Upper lobe of right lung (tissue), 1 donor: ENCODE measurements around the gene PTPRC. TPM values are rescaled to one million over a fixed set of nuclear protein-coding genes. Genes with fewer than 3 reads are reported as not detected.

Source experiments
- ATAC-seq: fragments of 200-7000 bp; cut with Tn5 transposase; one replicate; pipeline ENCODE4 v1.9.1; 2020; ENCODE audit warnings: mild to moderate bottlenecking, moderate library complexity
- DNase-seq: peaks from one replicate; pipeline ENCODE4 v3.0.0-alpha.2; 2020
- H3K27ac ChIP-seq: fragments of 200-600 bp; one replicate; pipeline ENCODE4 v1.8.0; 2022
- H3K27me3 ChIP-seq: fragments of 200-600 bp; one replicate; pipeline ENCODE4 v1.8.0; 2022; ENCODE audit warnings: mild to moderate bottlenecking
- H3K36me3 ChIP-seq: fragments of 200-600 bp; one replicate; pipeline ENCODE4 v1.8.0; 2022
- H3K4me1 ChIP-seq: fragments of 200-600 bp; one replicate; pipeline ENCODE4 v1.8.0; 2022
- H3K4me3 ChIP-seq: fragments of 200-600 bp; one replicate; pipeline ENCODE4 v1.8.0; 2022; ENCODE audit warnings: mild to moderate bottlenecking
- H3K9me3 ChIP-seq: fragments of 200-600 bp; one replicate; pipeline ENCODE4 v1.8.0; 2022
- intact Hi-C: fragments of 100-400 bp; cut with DNase I; formaldehyde crosslinking; loops from one replicate; pipeline ENCODE4 v1.11.0; 2022
- total RNA-seq: library from RNA; stranded (reverse); fragmentation: NEBNext Ultra II Directional; extraction: Animal tissue kit (Norgen Biotek cat#: 25700); gene quantifications from one replicate; pipeline ENCODE4 v1.2.1, GENCODE V29; 2021
- TF ChIP-seq, protein P1 (sequence below): fragments of 200-600 bp; IDR thresholded peaks from one replicate; pipeline ENCODE4 v1.8.0; 2022; ENCODE audit warnings: antibody characterized with exemption
- donor health status: DM: no; HTN: yes; CAD: no; lungs with severe emphysema.

The PTPRC gene
- total RNA-seq, 1 donor from 2014 or later, result 127 TPM

DNA sequence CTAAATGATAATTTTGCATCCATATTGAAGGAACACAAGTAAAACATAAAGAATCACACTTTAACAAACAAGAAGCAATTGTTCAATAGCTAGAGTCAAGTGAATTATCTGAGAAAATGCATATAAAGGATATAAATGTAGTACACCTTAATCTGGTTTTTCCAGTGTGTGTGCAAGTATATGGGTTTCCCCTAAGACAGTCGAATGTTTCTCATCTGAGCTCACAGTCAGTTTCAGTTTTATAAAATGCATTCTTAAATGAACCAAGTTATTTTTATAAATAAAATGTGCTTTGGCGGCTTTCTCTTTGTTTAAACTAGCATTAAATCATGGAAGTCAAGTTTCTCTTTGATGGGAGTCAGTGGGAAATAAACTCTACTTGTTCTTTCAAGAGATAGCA lies 125.9 kb downstream of the PTPRC start:
- Histone ChIP-seq H3K4me3 (no peak overlapping the region), H3K9me3 (no peaks in the 10 kb centered on the region), H3K27me3 (no peaks in the 10 kb centered on the region), H3K27ac (no peak overlapping the region), H3K36me3 (no peaks in the 10 kb centered on the region), H3K4me1 (no peaks in the 10 kb centered on the region)
- DNase-seq (no peak), ATAC-seq (no peak)
- TF ChIP-seq, protein P1, sequence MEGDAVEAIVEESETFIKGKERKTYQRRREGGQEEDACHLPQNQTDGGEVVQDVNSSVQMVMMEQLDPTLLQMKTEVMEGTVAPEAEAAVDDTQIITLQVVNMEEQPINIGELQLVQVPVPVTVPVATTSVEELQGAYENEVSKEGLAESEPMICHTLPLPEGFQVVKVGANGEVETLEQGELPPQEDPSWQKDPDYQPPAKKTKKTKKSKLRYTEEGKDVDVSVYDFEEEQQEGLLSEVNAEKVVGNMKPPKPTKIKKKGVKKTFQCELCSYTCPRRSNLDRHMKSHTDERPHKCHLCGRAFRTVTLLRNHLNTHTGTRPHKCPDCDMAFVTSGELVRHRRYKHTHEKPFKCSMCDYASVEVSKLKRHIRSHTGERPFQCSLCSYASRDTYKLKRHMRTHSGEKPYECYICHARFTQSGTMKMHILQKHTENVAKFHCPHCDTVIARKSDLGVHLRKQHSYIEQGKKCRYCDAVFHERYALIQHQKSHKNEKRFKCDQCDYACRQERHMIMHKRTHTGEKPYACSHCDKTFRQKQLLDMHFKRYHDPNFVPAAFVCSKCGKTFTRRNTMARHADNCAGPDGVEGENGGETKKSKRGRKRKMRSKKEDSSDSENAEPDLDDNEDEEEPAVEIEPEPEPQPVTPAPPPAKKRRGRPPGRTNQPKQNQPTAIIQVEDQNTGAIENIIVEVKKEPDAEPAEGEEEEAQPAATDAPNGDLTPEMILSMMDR, result no peak
- intact Hi-C loops, result no loop called here

DNA sequence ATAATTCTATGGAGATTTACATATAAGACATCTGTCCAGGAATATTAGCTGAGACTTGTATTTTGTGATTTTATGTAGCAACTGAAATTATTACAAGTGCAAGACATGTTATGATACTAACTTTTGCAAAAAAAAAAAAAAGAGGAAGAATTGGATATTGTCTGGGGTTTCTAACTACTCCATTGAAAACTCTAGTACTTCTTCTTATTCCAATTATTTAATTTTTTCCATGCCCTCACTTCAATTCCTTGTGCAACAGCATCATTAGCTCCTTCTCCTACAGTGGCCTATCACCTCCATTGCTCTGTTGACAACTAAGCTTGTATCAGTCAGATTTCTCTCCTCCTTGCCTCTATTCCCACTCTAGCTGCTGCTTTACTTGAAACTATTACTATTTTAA lies 126.6 kb downstream of the PTPRC start:
- H3K4me1 ChIP-seq, result no peaks in the 10 kb centered on the region
- H3K27ac ChIP-seq, result no peak overlapping the region
- H3K27me3 ChIP-seq, result no peaks in the 10 kb centered on the region
- DNase-seq (no peak), ATAC-seq (peak; percentile 43)
- no peak overlapping the region for H3K4me3 ChIP-seq
- TF ChIP-seq, protein P1, result no peak
- no peaks in the 10 kb centered on the region for H3K36me3 ChIP-seq
- intact Hi-C loops, result no loop called here
- H3K9me3 ChIP-seq, result no peaks in the 10 kb centered on the region

DNA sequence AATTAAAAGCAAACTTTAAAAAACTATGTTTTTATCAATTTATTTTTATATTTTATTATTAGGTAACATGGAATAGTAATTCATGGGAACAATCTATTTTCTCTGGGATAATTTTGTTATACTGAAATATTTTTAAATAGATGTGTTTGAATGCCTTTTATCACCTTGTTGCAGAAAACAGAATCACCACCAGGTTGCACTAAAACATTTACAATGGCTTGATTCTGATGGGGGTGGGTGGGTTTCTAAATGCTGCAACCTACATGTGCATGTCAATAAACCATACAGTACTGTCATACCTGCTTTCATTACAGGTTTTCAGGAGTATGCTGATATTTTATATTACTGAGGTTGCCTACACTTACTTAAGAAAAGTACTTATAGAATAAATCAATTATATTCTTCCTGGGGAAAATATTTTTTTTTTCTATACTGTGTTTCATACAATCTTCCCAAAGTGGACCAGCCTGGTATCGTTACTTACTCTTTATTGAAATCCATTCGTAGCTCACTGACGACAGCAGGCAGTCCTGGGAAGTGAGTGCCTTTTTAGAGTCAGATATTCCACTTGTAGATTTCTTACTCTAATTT lies 132.8 kb downstream of the PTPRC start:
- H3K27me3 ChIP-seq, result no peaks in the 10 kb centered on the region
- H3K36me3 ChIP-seq, result no peaks in the 10 kb centered on the region
- H3K27ac ChIP-seq, result no peak overlapping the region
- no peaks in the 10 kb centered on the region for H3K9me3 ChIP-seq
- DNase-seq (no peak), ATAC-seq (no peak)
- H3K4me3 ChIP-seq, result no peak overlapping the region
- intact Hi-C loops, result no loop called here
- no peaks in the 10 kb centered on the region for H3K4me1 ChIP-seq
- TF ChIP-seq, protein P1, result peak; percentile 53

DNA sequence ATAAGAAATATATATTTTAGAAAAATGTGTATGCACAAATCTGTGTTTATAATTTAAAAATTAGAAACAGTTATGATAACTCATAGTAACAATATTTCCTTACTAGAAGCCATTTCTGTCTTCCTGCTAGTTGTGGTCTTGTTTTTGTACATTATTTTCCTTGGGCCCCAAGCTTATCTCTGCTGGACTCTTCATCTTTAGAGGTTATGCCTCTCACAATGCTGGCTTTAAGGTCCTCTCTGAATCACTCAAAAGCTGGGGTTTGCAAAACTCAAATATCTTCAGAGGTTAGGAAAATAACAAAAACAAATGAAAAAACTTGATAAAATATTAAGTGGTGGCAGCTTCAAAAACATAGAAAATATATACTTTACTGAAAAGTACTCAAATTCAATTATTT lies 133.8 kb downstream of the PTPRC start:
- ATAC-seq (no peak), DNase-seq (no peak)
- Histone ChIP-seq H3K9me3 (no peaks in the 10 kb centered on the region), H3K4me1 (peaks cover 6% of the 10 kb centered on the region), H3K36me3 (no peaks in the 10 kb centered on the region), H3K4me3 (no peak overlapping the region), H3K27ac (no peak overlapping the region), H3K27me3 (no peaks in the 10 kb centered on the region)
- TF ChIP-seq, protein P1, result no peak
- intact Hi-C loops, result no loop called here

DNA sequence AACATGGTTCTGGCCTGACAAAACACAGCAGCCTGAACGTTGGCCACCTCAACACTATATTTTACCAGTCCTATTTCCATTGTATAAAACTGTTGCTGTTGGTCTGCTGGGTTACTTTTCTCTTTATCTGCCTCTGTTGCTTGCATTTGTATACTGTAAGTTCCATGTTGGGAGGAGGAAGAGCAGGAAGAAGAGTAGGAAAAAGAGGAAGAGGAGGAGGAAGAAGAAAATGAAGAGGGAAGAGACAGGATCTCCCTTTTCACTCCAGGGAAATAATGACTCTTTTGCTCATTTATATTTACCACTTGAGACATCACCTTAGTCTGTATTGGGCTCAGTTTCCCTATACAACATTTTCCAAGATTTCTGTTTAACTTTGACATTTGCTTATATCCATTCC lies 134.2 kb downstream of the PTPRC start:
- Histone ChIP-seq H3K36me3 (no peaks in the 10 kb centered on the region), H3K27me3 (no peaks in the 10 kb centered on the region), H3K27ac (no peak overlapping the region), H3K4me1 (peaks cover 6% of the 10 kb centered on the region), H3K4me3 (no peak overlapping the region), H3K9me3 (no peaks in the 10 kb centered on the region)
- intact Hi-C loops, result no loop called here
- no peak for ATAC-seq
- DNase-seq, result no peak
- TF ChIP-seq, protein P1, result no peak

DNA sequence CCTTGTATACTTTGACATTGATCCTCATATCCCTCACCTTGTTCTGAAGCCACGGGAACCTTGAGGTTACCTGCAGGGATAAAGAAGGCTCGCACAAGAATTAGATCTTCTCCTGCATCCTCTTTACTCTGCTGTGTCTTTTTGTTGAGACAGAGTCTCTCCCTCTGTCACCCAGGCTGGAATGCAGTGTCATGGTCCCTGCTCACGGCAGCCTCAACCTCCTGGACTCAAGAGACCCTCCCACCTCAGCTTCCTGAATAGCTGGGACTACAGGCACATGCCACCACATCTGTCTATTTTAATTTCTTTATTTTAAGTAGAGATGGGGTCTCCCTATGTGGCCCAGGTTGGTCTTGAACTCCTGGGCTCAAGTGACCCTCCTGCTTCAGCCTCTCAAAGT lies 134.7 kb downstream of the PTPRC start:
- no peaks in the 10 kb centered on the region for H3K36me3 ChIP-seq
- H3K4me3 ChIP-seq, result no peak overlapping the region
- intact Hi-C loops, result no loop called here
- H3K27me3 ChIP-seq, result no peaks in the 10 kb centered on the region
- DNase-seq (no peak), ATAC-seq (no peak)
- H3K4me1 ChIP-seq, result peaks cover 6% of the 10 kb centered on the region
- TF ChIP-seq, protein P1, result no peak
- H3K27ac ChIP-seq, result no peak overlapping the region
- no peaks in the 10 kb centered on the region for H3K9me3 ChIP-seq
